Natural killer cell (primary cell): ENCODE measurements around the gene DCUN1D3. TPM values are rescaled to one million over a fixed set of nuclear protein-coding genes. Genes with fewer than 3 reads are reported as not detected.

ENCODE experiments used
- ATAC-seq, 3 donors: fragments of 150-1000 bp in 2 of 3; fragments of 200-7000 bp in 1 of 3; cut with Tn5 transposase; 1 replicate in 1 of 3; 2 replicates in 2 of 3; pipeline ENCODE4 v1.10.0; 2021; ENCODE audit warnings: mild to moderate bottlenecking in 2 of 3, moderate library complexity in 2 of 3
- DNase-seq, 2 donors: peaks; one replicate each; pipeline versions ENCODE4 v3.0.0 to v3.0.0-alpha.2; 2013 to 2021; ENCODE audit warnings: mixed read lengths in 1 of 2
- H3K27ac ChIP-seq: one replicate; pipeline ENCODE4 v1.5.1; 2013; ENCODE audit warnings: mild to moderate bottlenecking, low read length
- H3K27me3 ChIP-seq: one replicate; pipeline ENCODE4 v1.6.1; 2013; ENCODE audit warnings: low read length; ENCODE audit not compliant: control insufficient read depth, insufficient read depth
- H3K36me3 ChIP-seq: one replicate; pipeline ENCODE4 v1.6.1; 2013; ENCODE audit warnings: low read length; ENCODE audit not compliant: control insufficient read depth, insufficient read depth
- H3K4me1 ChIP-seq: one replicate; pipeline ENCODE4 v1.6.1; 2013; ENCODE audit warnings: low read length; ENCODE audit not compliant: control insufficient read depth, insufficient read depth
- H3K4me3 ChIP-seq: one replicate; pipeline ENCODE4 v1.5.1; 2013; ENCODE audit warnings: low read length
- H3K9me3 ChIP-seq: one replicate; pipeline ENCODE4 v1.6.1; 2013; ENCODE audit warnings: low read length; ENCODE audit not compliant: control insufficient read depth, insufficient read depth
- H3K27ac Mint-ChIP-seq, 2 donors: one replicate each; pipeline ENCODE4 v1.8.0; 2022; ENCODE audit warnings: mild to moderate bottlenecking in 2 of 2, mixed read lengths in 2 of 2, moderate library complexity in 1 of 2
- H3K27me3 Mint-ChIP-seq, 2 donors: one replicate each; pipeline ENCODE4 v1.8.0; 2022; ENCODE audit warnings: low read depth in 2 of 2, mixed read lengths in 2 of 2
- H3K36me3 Mint-ChIP-seq: one replicate; pipeline ENCODE4 v1.8.0; 2022; ENCODE audit warnings: mixed read lengths
- H3K4me1 Mint-ChIP-seq, 2 donors: one replicate each; pipeline ENCODE4 v1.8.0; 2022; ENCODE audit warnings: mixed read lengths in 2 of 2
- H3K4me3 Mint-ChIP-seq: one replicate; pipeline ENCODE4 v1.8.0; 2022; ENCODE audit warnings: mild to moderate bottlenecking, moderate library complexity, mixed read lengths
- H3K9me3 Mint-ChIP-seq, 2 donors: one replicate each; pipeline ENCODE4 v1.8.0; 2022; ENCODE audit warnings: mixed read lengths in 2 of 2
- CTCF ChIP-seq: fragments of 200-600 bp; IDR thresholded peaks from one replicate; pipeline ENCODE4 v1.8.0; 2022; ENCODE audit warnings: antibody characterized with exemption
- WGBS: methylation state at CpG from one replicate; pipeline ENCODE4 v1.1.7; 2013; ENCODE audit warnings: missing lambda C conversion rate; ENCODE audit not compliant: insufficient coverage; 5-methylcytosine and 5-hydroxymethylcytosine counted together
- intact Hi-C: fragments of 100-400 bp; cut with micrococcal nuclease; formaldehyde crosslinking; loops from one replicate; pipeline ENCODE4 v1.14.2; 2022
- total RNA-seq, 4 donors: library from RNA; stranded (reverse); fragments of 120-200 nt in 1 of 4; gene quantifications; one replicate each; pipeline versions ENCODE4 v1.2.3 to v1.2.4, GENCODE V29; 2013 to 2022

The DCUN1D3 gene
- total RNA-seq, 3 donors from 2014 or later (not counting 1 experiment from before 2014, with no cell fraction given), result 5.3 to 9.3 (median 6.1) TPM

DNA sequence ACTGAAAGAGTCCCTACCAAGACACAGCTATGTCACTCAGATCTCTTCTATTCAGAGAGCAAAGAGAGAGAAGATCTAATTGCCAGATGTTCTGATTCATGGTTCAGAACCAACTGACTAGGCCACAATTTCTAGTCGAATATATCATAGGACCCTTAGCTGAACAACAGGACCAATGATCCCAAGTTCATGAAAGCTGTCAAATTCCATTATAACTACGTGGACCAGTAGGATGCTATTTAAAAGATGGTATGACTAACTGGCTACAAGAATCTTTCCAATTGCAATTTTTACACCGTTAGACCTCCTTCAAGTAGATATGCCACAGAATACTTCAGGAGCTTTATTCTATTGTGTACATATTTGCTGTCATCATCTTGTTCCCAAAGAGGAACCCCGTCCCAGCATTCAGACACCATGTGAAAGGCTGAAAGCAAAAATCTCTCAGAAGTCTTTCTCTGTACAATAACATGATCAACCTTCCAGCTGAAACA lies 26.0 kb downstream of the DCUN1D3 start:
- H3K27ac Mint-ChIP-seq, result peak overlapping the region; percentile 93
- Histone ChIP-seq H3K27me3 (no peaks in the 10 kb centered on the region), H3K4me3 (no peak overlapping the region), H3K9me3 (no peaks in the 10 kb centered on the region), H3K27ac (peak overlapping the region; percentile 58), H3K4me1 (peaks cover 12% of the 10 kb centered on the region), H3K36me3 (no peaks in the 10 kb centered on the region)
- H3K4me3 Mint-ChIP-seq, result peak overlapping the region; percentile 74
- H3K36me3 Mint-ChIP-seq, result no peaks in the 10 kb centered on the region
- TF ChIP-seq CTCF, result no peak
- H3K4me1 Mint-ChIP-seq, result peaks cover 44 to 48% of the 10 kb centered on the region in 2 donors
- ATAC-seq (no peak), DNase-seq (no peak)
- 85% methylated on average over 4 of the region's 4 CpGs for WGBS
- H3K9me3 Mint-ChIP-seq, result no peaks in the 10 kb centered on the region
- intact Hi-C loops, result no loop called here
- H3K27me3 Mint-ChIP-seq, result no peaks in the 10 kb centered on the region

GRCh38 chr16:20873331-20873730 lies 26.8 kb downstream of the DCUN1D3 start:
- Mint-ChIP-seq H3K27ac (peak overlapping the region; percentile 93), H3K4me1 (peaks cover 44 to 51% of the 10 kb centered on the region in 2 donors), H3K27me3 (no peaks in the 10 kb centered on the region), H3K4me3 (no peak overlapping the region), H3K36me3 (no peaks in the 10 kb centered on the region), H3K9me3 (no peaks in the 10 kb centered on the region)
- Histone ChIP-seq H3K9me3 (no peaks in the 10 kb centered on the region), H3K27me3 (no peaks in the 10 kb centered on the region), H3K4me3 (no peak overlapping the region), H3K27ac (peak overlapping the region; percentile 58), H3K4me1 (peaks cover 12% of the 10 kb centered on the region), H3K36me3 (no peaks in the 10 kb centered on the region)
- WGBS, result 86% methylated on average over 3 of the region's 3 CpGs
- TF ChIP-seq CTCF, result no peak
- intact Hi-C loops, result no loop called here
- no peak for ATAC-seq
- DNase-seq, result no peak

DNA sequence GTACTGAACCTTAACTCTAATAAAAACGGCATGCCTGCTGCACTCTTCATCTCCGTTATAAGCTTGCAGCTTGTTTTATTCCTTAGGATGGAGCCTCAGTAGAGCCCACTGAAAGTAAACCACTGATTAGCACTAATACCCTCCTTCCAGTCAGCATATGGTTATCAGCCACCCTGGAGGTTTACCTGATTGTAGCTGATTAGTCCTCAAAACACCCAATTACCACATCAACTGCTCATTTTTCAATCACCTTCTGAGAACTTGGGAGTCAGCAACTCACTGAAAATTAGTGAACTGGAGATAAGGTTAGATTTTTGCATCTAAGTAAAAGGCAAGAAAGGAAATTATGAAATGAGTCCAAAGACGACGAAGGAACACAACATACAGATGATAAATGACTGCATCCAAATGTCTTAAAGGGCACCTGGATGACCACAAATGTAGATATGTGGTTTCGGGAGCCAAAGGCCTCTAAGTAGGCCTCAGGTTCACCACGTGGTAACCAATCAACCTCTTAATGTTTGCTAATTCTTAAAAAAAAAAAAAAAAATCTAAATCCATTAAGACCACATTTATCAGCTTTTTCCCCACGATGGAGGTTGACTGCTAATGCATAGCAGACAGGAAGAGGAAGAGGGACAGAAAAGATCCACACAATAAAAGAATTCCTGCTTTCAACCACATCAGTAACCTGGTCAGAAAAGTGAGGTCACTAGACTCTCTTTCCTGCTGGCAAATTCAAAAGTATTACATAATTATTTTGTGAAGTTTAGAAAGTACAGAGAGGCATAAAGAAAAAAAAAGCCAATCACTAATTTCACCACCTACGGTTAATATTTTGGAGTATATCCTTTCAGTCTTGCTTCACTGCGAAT lies 28.0 kb downstream of the DCUN1D3 start:
- H3K4me1 Mint-ChIP-seq, result peaks cover 44 to 63% of the 10 kb centered on the region in 2 donors

More for the DNA sequence above, 28.0 kb downstream of the DCUN1D3 start:
- Mint-ChIP-seq H3K27ac (peak overlapping the region; percentile 40 to 59), H3K9me3 (no peaks in the 10 kb centered on the region), H3K36me3 (no peaks in the 10 kb centered on the region), H3K4me3 (peak overlapping the region; percentile 35), H3K27me3 (no peaks in the 10 kb centered on the region)
- Histone ChIP-seq H3K27ac (no peak overlapping the region), H3K9me3 (no peaks in the 10 kb centered on the region), H3K36me3 (no peaks in the 10 kb centered on the region), H3K4me1 (peaks cover 12% of the 10 kb centered on the region), H3K27me3 (no peaks in the 10 kb centered on the region), H3K4me3 (no peak overlapping the region)
- ATAC-seq (no peak), DNase-seq (no peak)
- intact Hi-C loops, result no loop called here
- no peak for TF ChIP-seq CTCF
- 72% methylated on average over 9 of the region's 9 CpGs for WGBS
